NT2/D1 (cell line): ENCODE results near the gene SCP2D1.
"Not testable (repeated sequence)": the region's sequence is repeated elsewhere in the genome, so short reads cannot be mapped to it uniquely, and the experiment has no call there.

ENCODE experiments used
- DNase-seq: peaks from one replicate; pipeline ENCODE4 v3.0.0-alpha.2; 2011; ENCODE audit warnings: low read depth, low spot score
- H3K27me3 ChIP-seq: 2 replicates; pipeline ENCODE4 v1.6.0; 2011; ENCODE audit warnings: mild to moderate bottlenecking; ENCODE audit not compliant: insufficient read length, insufficient read depth
- H3K36me3 ChIP-seq: 2 replicates; pipeline ENCODE4 v1.6.1; 2011; ENCODE audit warnings: mild to moderate bottlenecking, low read length, mixed read lengths; ENCODE audit not compliant: insufficient read depth, insufficient read length
- H3K4me1 ChIP-seq: 2 replicates; pipeline ENCODE4 v1.5.1; 2011; ENCODE audit not compliant: insufficient read depth, insufficient read length
- H3K4me3 ChIP-seq: 2 replicates; pipeline ENCODE4 v1.5.1; 2011; ENCODE audit warnings: low read depth; ENCODE audit not compliant: insufficient read length
- H3K9ac ChIP-seq: 2 replicates; pipeline ENCODE4 v1.6.0; 2011; ENCODE audit warnings: low read depth; ENCODE audit not compliant: insufficient read length
- H3K9me3 ChIP-seq: 2 replicates; pipeline ENCODE4 v1.5.1; 2011; ENCODE audit warnings: mild to moderate bottlenecking, low read length; ENCODE audit not compliant: insufficient read depth
- SUZ12 ChIP-seq: IDR thresholded peaks from 2 replicates; pipeline ENCODE4 v1.6.1; 2011; ENCODE audit not compliant: insufficient read length, insufficient read depth; ENCODE audit errors: extremely low read depth
- YY1 ChIP-seq: IDR thresholded peaks from 2 replicates; pipeline ENCODE4 v1.6.1; 2011; ENCODE audit not compliant: insufficient read length, insufficient read depth
- ZNF274 ChIP-seq: IDR thresholded peaks from 2 replicates; pipeline ENCODE4 v1.6.1; 2011; ENCODE audit warnings: mild to moderate bottlenecking, low read depth, low read length

The SCP2D1 gene

DNA sequence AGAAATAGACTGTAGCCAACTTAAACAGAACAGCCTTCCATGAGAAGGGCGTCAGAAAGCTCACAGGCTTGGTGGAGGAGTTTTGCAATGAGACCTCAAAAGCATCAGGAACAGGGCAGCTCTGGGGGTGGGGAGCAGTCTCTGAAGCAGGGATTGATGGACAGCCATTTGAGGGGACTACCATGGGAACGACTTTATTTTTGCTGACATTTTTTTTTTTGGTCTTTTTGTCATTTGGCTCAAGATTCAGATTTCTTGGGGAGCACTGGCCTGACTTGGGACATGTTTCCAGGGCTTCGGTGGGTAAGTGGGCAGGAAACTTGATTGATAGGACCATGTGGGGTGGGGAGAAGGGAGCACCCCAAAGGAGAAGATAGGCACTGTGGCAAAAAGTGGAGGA is 32.1 kb upstream of the SCP2D1 start:
- Histone ChIP-seq H3K27me3 (no peaks in the 10 kb centered on the region), H3K4me1 (no peaks in the 10 kb centered on the region), H3K36me3 (no peaks in the 10 kb centered on the region), H3K9ac (no peak overlapping the region), H3K4me3 (no peak overlapping the region), H3K9me3 (peaks cover under 1% of the 10 kb centered on the region; the same call in 1 of the 2 replicates)
- no peak for DNase-seq
- TF ChIP-seq YY1 = no peak
- no peak for TF ChIP-seq ZNF274
- TF ChIP-seq SUZ12 = no peak

DNA sequence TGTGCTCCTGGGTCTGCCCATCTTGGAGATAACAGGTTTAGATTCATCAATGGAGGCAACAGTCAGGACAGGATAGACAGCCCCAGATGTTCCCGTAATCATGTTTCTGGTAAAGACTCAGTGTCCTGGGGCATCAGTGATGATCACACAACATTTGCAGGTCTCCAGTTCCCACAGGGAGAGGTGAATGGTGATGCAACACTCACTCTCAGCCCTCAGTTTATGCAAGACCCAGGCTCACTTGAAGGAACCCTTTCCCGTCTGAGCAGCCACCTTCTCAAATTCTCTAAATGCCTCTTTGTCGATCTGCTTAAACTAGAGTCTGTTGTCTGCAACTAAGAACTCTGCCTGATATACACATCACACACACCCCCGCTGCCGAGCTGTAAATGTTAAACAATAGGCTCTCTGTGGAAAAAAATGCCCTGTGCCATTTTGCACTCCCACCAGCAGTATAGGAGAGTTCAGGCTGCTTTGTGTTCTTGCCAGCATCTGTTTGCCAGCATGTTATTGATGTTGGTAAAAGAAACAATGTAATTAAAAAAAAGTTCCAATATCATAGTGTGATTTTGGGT is 30.1 kb upstream of the SCP2D1 start:
- Histone ChIP-seq H3K9me3 (peaks cover 8% of the 10 kb centered on the region; the same call in 1 of the 2 replicates), H3K4me1 (no peaks in the 10 kb centered on the region), H3K9ac (no peak overlapping the region), H3K36me3 (no peaks in the 10 kb centered on the region), H3K4me3 (no peak overlapping the region), H3K27me3 (no peaks in the 10 kb centered on the region)
- TF ChIP-seq ZNF274 = no peak
- TF ChIP-seq SUZ12 = no peak
- TF ChIP-seq YY1 = no peak
- no peak for DNase-seq

DNA sequence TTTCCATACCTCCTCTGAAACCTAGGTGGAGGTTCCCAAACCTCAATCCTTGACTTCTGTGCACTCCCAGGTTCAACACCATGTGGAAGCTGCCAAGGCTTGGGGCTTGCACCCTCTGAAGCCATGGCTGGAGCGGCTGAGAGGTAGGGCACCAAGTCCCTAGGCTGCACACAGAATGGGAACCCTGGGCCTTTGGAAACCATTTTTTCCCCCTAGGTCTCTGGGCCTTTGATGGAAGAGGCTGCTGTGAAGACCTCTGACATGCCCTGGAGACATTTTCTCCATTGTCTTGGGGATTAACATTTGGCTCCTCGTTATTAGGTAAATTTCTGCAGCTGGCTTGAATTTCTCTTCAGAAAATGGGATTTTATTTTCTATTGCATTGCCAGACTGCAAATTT is 26.5 kb upstream of the SCP2D1 start:
- not testable (repeated sequence) for H3K4me3 ChIP-seq, H3K9ac ChIP-seq, H3K27me3 ChIP-seq, DNase-seq, H3K9me3 ChIP-seq, H3K36me3 ChIP-seq, H3K4me1 ChIP-seq

DNA sequence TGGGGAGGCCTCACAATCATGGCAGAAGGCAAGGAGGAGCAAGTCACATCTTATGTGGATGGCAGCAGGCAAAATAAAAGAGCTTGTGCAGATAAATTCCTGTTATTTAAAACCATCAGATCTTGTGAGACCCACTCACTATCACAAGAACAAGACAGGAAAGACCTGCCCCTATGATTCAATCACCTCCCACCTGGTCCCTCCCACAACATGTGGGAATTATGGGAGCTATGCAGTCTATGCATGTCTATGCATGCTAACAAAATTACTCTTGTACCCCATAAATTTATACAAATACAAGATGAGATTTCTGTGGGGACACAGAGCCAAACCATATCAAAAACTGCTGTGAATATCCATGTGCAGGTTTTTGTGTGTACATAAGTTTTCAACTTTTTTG is 25.6 kb upstream of the SCP2D1 start:
- Histone ChIP-seq H3K36me3 (no peaks in the 10 kb centered on the region), H3K27me3 (no peaks in the 10 kb centered on the region), H3K4me3 (no peak overlapping the region), H3K9me3 (peaks cover 8% of the 10 kb centered on the region; the same call in 1 of the 2 replicates), H3K9ac (no peak overlapping the region), H3K4me1 (no peaks in the 10 kb centered on the region)
- no peak for DNase-seq
- TF ChIP-seq SUZ12 (no peak), YY1 (no peak)

DNA sequence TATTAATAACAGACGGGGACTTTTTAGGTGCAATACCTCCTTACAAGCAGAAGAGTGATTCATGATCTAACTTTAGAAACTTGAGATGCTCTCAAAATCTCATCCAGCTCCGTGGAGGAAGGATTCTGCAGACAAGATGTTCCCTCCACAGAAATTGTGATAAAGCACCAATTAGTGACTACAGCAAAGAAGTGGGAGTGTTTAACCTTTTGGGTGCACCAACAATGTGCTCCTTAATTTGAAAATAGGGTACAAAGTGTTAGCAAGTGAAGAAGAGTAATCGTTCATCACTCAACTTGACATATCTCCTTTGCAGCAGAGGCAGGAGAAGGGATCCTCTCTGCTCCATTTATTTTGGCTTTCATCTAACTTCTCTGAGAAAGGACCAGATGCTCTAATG is 22.8 kb upstream of the SCP2D1 start:
- Histone ChIP-seq H3K27me3 (no peaks in the 10 kb centered on the region), H3K36me3 (no peaks in the 10 kb centered on the region), H3K9me3 (peaks cover 8% of the 10 kb centered on the region; the same call in 1 of the 2 replicates), H3K4me1 (no peaks in the 10 kb centered on the region), H3K9ac (no peak overlapping the region), H3K4me3 (no peak overlapping the region)
- TF ChIP-seq ZNF274 (no peak), SUZ12 (no peak), YY1 (no peak)
- DNase-seq = no peak

DNA sequence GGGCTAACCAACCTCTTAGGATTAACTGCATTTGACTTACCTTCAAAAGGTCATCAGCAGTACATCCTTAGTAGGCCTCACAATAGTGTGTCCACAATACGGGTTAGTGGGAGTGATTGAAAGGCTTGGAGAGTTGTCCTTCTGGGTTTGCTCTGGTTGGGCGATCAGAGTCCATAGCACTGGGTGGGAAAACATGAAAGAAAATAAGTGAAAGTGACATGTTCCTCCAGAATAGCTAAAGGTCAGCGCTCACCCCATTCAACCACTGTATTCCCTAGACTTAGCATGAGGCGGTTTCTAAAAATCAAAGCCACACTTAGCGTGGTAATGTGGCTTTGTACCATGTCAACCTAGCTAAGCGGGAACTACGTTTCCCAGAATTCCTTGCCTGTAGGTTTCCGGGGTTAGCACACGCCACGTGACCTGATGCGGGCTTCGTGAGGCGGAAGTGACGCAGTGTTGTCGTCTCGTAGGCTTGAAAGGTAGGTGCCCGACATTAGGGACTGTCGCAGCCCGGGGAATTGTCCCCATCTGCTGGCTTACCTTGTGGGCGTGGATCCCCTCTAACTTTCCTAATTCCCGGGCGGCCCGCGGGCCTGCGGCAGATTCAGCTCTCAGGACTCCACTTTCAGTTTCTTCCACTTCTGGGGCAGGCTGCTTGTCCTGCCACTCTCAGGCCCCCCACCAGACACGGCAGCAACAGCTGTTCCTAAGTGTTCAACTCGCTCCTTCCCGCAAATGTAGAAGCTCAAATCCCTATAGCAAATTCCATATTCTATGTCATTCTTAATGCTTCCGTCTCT is 19.8 kb upstream of the SCP2D1 start:
- H3K9me3 ChIP-seq = peaks cover 9% of the 10 kb centered on the region; the same call in 1 of the 2 replicates
- peak overlapping the region; percentile 63 for H3K9ac ChIP-seq
- H3K4me3 ChIP-seq = peak overlapping the region; percentile 72
- TF ChIP-seq SUZ12 = no peak
- TF ChIP-seq ZNF274 = no peak
- TF ChIP-seq YY1 = no peak
- peak; percentile 72 for DNase-seq
- no peaks in the 10 kb centered on the region for H3K36me3 ChIP-seq
- no peaks in the 10 kb centered on the region for H3K4me1 ChIP-seq
- no peaks in the 10 kb centered on the region for H3K27me3 ChIP-seq

DNA sequence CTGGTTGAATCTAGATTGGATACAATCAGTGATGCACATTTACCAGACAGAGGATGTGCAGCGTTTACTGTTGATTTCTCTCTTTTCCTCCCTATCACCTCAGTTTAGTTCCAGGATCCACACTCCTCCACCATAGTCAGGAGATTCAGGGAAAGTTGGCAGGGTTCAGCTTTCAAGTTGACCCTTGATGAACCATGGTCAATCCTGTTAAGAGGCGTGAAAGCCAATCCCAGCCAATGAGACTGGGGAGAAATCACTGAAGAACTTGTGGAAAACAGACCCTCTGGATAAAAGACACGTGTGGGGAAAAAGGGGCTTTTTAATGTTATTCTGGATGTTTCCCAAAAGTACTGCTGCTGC is 19.2 kb upstream of the SCP2D1 start:
- DNase-seq = no peak
- H3K9me3 ChIP-seq = peaks cover 9% of the 10 kb centered on the region; the same call in 1 of the 2 replicates
- peak overlapping the region; percentile 72 for H3K4me3 ChIP-seq
- no peaks in the 10 kb centered on the region for H3K4me1 ChIP-seq
- no peaks in the 10 kb centered on the region for H3K27me3 ChIP-seq
- TF ChIP-seq ZNF274 (no peak), YY1 (no peak), SUZ12 (no peak)
- no peaks in the 10 kb centered on the region for H3K36me3 ChIP-seq
- peak overlapping the region; percentile 63 for H3K9ac ChIP-seq
